ENCODE data around the gene SETD1B. TPM values are rescaled to one million over a fixed set of nuclear protein-coding genes. Genes with fewer than 3 reads are reported as not detected.

Gene SETD1B
- total RNA-seq, 1 donor from 2014 or later, result 25.3 TPM

- Mint-ChIP-seq H3K27ac (ENCODE audit: unreplicated experiment) (no peak overlapping the region), H3K4me1 (ENCODE audit: unreplicated experiment) (peaks cover 3% of the 10 kb centered on the region), H3K9me3 (ENCODE audit: unreplicated experiment) (no peaks in the 10 kb centered on the region), H3K4me3 (ENCODE audit: unreplicated experiment) (no peak overlapping the region), H3K36me3 (ENCODE audit: low read depth, unreplicated experiment) (no peaks in the 10 kb centered on the region), H3K27me3 (ENCODE audit: unreplicated experiment) (peaks cover 7% of the 10 kb centered on the region)
- TF ChIP-seq CTCF (IDR thresholded peaks at IDR 0.05; ENCODE audit: unreplicated experiment), result no peak
- no peak for DNase-seq (ENCODE audit: low spot score)
Measured at GRCh38 chr12:121779422-121779895, 24.4 kb upstream of the SETD1B start.

GRCh38 chr12:121780429-121780828 lies 23.4 kb upstream of the SETD1B start:
- DNase-seq (ENCODE audit: low spot score), result no peak
- Mint-ChIP-seq H3K9me3 (ENCODE audit: unreplicated experiment) (no peaks in the 10 kb centered on the region), H3K4me3 (ENCODE audit: unreplicated experiment) (no peak overlapping the region), H3K27me3 (ENCODE audit: unreplicated experiment) (peaks cover 6% of the 10 kb centered on the region), H3K27ac (ENCODE audit: unreplicated experiment) (no peak overlapping the region), H3K4me1 (ENCODE audit: unreplicated experiment) (peaks cover 3% of the 10 kb centered on the region), H3K36me3 (ENCODE audit: low read depth, unreplicated experiment) (no peaks in the 10 kb centered on the region)
- TF ChIP-seq CTCF (IDR thresholded peaks at IDR 0.05; ENCODE audit: unreplicated experiment), result no peak

GRCh38 chr12:121781484-121781997 lies 22.3 kb upstream of the SETD1B start:
- peaks cover 5% of the 10 kb centered on the region for H3K27me3 Mint-ChIP-seq (ENCODE audit: unreplicated experiment)
- TF ChIP-seq CTCF (IDR thresholded peaks at IDR 0.05; ENCODE audit: unreplicated experiment), result no peak
- no peaks in the 10 kb centered on the region for H3K36me3 Mint-ChIP-seq (ENCODE audit: low read depth, unreplicated experiment)
- no peak overlapping the region for H3K4me3 Mint-ChIP-seq (ENCODE audit: unreplicated experiment)
- H3K27ac Mint-ChIP-seq (ENCODE audit: unreplicated experiment), result no peak overlapping the region
- no peaks in the 10 kb centered on the region for H3K9me3 Mint-ChIP-seq (ENCODE audit: unreplicated experiment)
- peaks cover 3% of the 10 kb centered on the region for H3K4me1 Mint-ChIP-seq (ENCODE audit: unreplicated experiment)
- no peak for DNase-seq (ENCODE audit: low spot score)

- Mint-ChIP-seq H3K27ac (ENCODE audit: unreplicated experiment) (no peak overlapping the region), H3K4me1 (ENCODE audit: unreplicated experiment) (peaks cover 3% of the 10 kb centered on the region), H3K4me3 (ENCODE audit: unreplicated experiment) (peak overlapping the region; percentile 39), H3K9me3 (ENCODE audit: unreplicated experiment) (no peaks in the 10 kb centered on the region), H3K27me3 (ENCODE audit: unreplicated experiment) (peaks cover 5% of the 10 kb centered on the region), H3K36me3 (ENCODE audit: low read depth, unreplicated experiment) (no peaks in the 10 kb centered on the region)
- DNase-seq (ENCODE audit: low spot score), result no peak
- TF ChIP-seq CTCF (IDR thresholded peaks at IDR 0.05; ENCODE audit: unreplicated experiment), result no peak
Measured at GRCh38 chr12:121781998-121782979, 21.5 kb upstream of the SETD1B start.

- Mint-ChIP-seq H3K27ac (ENCODE audit: unreplicated experiment) (peak overlapping the region; percentile 49), H3K36me3 (ENCODE audit: low read depth, unreplicated experiment) (no peaks in the 10 kb centered on the region), H3K4me3 (ENCODE audit: unreplicated experiment) (no peak overlapping the region), H3K4me1 (ENCODE audit: unreplicated experiment) (peaks cover 3% of the 10 kb centered on the region), H3K27me3 (ENCODE audit: unreplicated experiment) (peaks cover 5% of the 10 kb centered on the region), H3K9me3 (ENCODE audit: unreplicated experiment) (no peaks in the 10 kb centered on the region)
- no peak for TF ChIP-seq CTCF (IDR thresholded peaks at IDR 0.05; ENCODE audit: unreplicated experiment)
- DNase-seq (ENCODE audit: low spot score), result no peak
Measured at GRCh38 chr12:121783766-121784165, 20.0 kb upstream of the SETD1B start.

All from endothelial cell (in vitro differentiated cells).